A673 (cell line): Measurements from ENCODE around the gene PLK2. TPM values are rescaled to one million over a fixed set of nuclear protein-coding genes. Genes with fewer than 3 reads are reported as not detected.

Experiments
- BruUV-seq: library from RNA; stranded (reverse); fragments of 400-500 nt; replicated peaks from 2 replicates; lab custom pipeline; 2021; lab: Mats Ljungman, UMichigan
- CTCF ChIA-PET: fragments of 300-600 bp; sonication (Branson Sonifier 250); formaldehyde crosslinking; loops from one replicate; lab custom pipeline; 2022; ENCODE audit warnings: antibody characterized with exemption; lab: Charles Lee
- POLR2A ChIA-PET: fragments of 300-600 bp; sonication (Branson Sonifier 250); formaldehyde crosslinking; loops from one replicate; lab custom pipeline; 2022; ENCODE audit warnings: antibody characterized with exemption; ENCODE audit not compliant: low non-redundant PET; lab: Charles Lee
- DNase-seq: peaks from one replicate; pipeline ENCODE4 v3.0.0-alpha.2; 2015; ENCODE audit warnings: low spot score
- H3K27ac ChIP-seq: fragments of 200-600 bp; sonication (generic); 2 replicates; pipeline ENCODE4 v1.5.1; 2016; ENCODE audit warnings: mixed run types, low read depth, mild to moderate bottlenecking, mixed read lengths, antibody characterized with exemption, low read length; ENCODE audit not compliant: poor library complexity, severe bottlenecking
- H3K27me3 ChIP-seq: fragments of 200-600 bp; sonication (generic); replicated peaks from 2 replicates; pipeline ENCODE4 v1.6.1; 2017; ENCODE audit warnings: mixed run types, low read depth, mild to moderate bottlenecking, mixed read lengths, antibody characterized with exemption, low read length; ENCODE audit not compliant: insufficient read depth, poor library complexity
- H3K36me3 ChIP-seq: fragments of 200-600 bp; sonication (generic); 2 replicates; pipeline ENCODE4 v1.6.1; 2016; ENCODE audit warnings: mixed run types, mild to moderate bottlenecking, mixed read lengths, antibody characterized with exemption, low read length; ENCODE audit not compliant: insufficient read depth, poor library complexity, severe bottlenecking
- H3K4me1 ChIP-seq: fragments of 200-600 bp; sonication (generic); 2 replicates; pipeline ENCODE4 v1.6.1; 2017; ENCODE audit warnings: mixed run types, mild to moderate bottlenecking, mixed read lengths, antibody characterized with exemption, low read length; ENCODE audit not compliant: insufficient read depth, poor library complexity, severe bottlenecking
- H3K4me3 ChIP-seq: fragments of 200-600 bp; sonication (generic); 2 replicates; pipeline ENCODE4 v1.5.1; 2016; ENCODE audit warnings: low read depth, mixed run types, mild to moderate bottlenecking, mixed read lengths, low read length; ENCODE audit not compliant: poor library complexity, severe bottlenecking
- H3K9me3 ChIP-seq: fragments of 200-600 bp; sonication (generic); 2 replicates; pipeline ENCODE4 v1.6.1; 2016; ENCODE audit warnings: mixed run types, low read depth, mild to moderate bottlenecking, mixed read lengths, antibody characterized with exemption, low read length; ENCODE audit not compliant: poor library complexity, severe bottlenecking
- CTCF ChIP-seq: fragments of 300-800, 200-600 bp; sonication (generic); conservative IDR thresholded peaks from 2 replicates; pipeline ENCODE4 v1.5.1; 2017; ENCODE audit warnings: low read depth, mild to moderate bottlenecking, antibody characterized with exemption, low read length, moderate library complexity, mixed read lengths
- EZH2 ChIP-seq: fragments of 200-600 bp; sonication (generic); IDR thresholded peaks from 2 replicates; pipeline ENCODE4 v1.6.1; 2017; ENCODE audit warnings: borderline replicate concordance, low read depth, mild to moderate bottlenecking, mixed read lengths, antibody characterized with exemption, low read length; ENCODE audit not compliant: poor library complexity, severe bottlenecking
- intact Hi-C: fragments of 100-400 bp; cut with micrococcal nuclease; formaldehyde crosslinking; loops from one replicate; pipeline ENCODE4 v1.10.0; 2022; ENCODE audit not compliant: unreplicated experiment
- total RNA-seq: library from RNA; stranded (reverse); gene quantifications from 2 replicates; pipeline ENCODE4 v1.2.3, GENCODE V29; 2021

The PLK2 gene
- total RNA-seq, 1 experiment from 2014 or later = 4.2 TPM

GRCh38 chr5:58456026-58456425, 3.9 kb downstream of the PLK2 start:
- no TSS peak for BruUV-seq
- POLR2A ChIA-PET = no interaction called here
- intact Hi-C loops = no loop called here
- Histone ChIP-seq H3K27me3 (peaks cover 24% of the 10 kb centered on the region), H3K27ac (no peak overlapping the region), H3K4me1 (peaks cover 5% of the 10 kb centered on the region), H3K9me3 (no peaks in the 10 kb centered on the region), H3K4me3 (no peak overlapping the region), H3K36me3 (no peaks in the 10 kb centered on the region)
- CTCF ChIA-PET = no interaction called here
- DNase-seq = no peak
- TF ChIP-seq CTCF (no peak), EZH2 (no peak)

- no peak overlapping the region for H3K27ac ChIP-seq
- CTCF ChIA-PET = no interaction called here
- H3K36me3 ChIP-seq = no peaks in the 10 kb centered on the region
- DNase-seq = no peak
- peaks cover 24% of the 10 kb centered on the region for H3K27me3 ChIP-seq
- H3K4me1 ChIP-seq = peaks cover 3% of the 10 kb centered on the region
- H3K4me3 ChIP-seq = no peak overlapping the region
- no TSS peak for BruUV-seq
- TF ChIP-seq CTCF (no peak), EZH2 (no peak)
- POLR2A ChIA-PET = no interaction called here
- intact Hi-C loops = no loop called here
- H3K9me3 ChIP-seq = no peaks in the 10 kb centered on the region
Measured at GRCh38 chr5:58455480-58455879, 4.4 kb downstream of the PLK2 start.

- Histone ChIP-seq H3K27ac (no peak overlapping the region), H3K9me3 (no peaks in the 10 kb centered on the region), H3K36me3 (no peaks in the 10 kb centered on the region), H3K4me3 (no peak overlapping the region), H3K4me1 (no peaks in the 10 kb centered on the region), H3K27me3 (peaks cover 24% of the 10 kb centered on the region)
- ChIA-PET CTCF (no interaction called here), POLR2A (no interaction called here)
- no TSS peak for BruUV-seq
- DNase-seq = no peak
- intact Hi-C loops = no loop called here
- TF ChIP-seq EZH2 = no peak
- no peak for TF ChIP-seq CTCF
Measured at GRCh38 chr5:58455066-58455465, 4.8 kb downstream of the PLK2 start.
